GM12875 (cell line): Measurements from ENCODE around the gene CACNB1.

Experiments
- H3K4me3 ChIP-seq: one replicate; pipeline ENCODE4 v1.5.1; 2011; ENCODE audit warnings: low read depth, low read length, control low read depth
- CTCF ChIP-seq: IDR thresholded peaks from 2 replicates; pipeline ENCODE4 v1.5.1; 2011; ENCODE audit warnings: low read depth, mild to moderate bottlenecking, control low read depth, inconsistent platforms, low read length, moderate library complexity, borderline replicate concordance; ENCODE audit not compliant: insufficient read depth

Gene CACNB1

GRCh38 chr17:39231591-39232551 lies 34.4 kb upstream of the CACNB1 start:
- no peak overlapping the region for H3K4me3 ChIP-seq
- peak; percentile 83 for TF ChIP-seq CTCF

GRCh38 chr17:39231091-39231561 lies 33.7 kb upstream of the CACNB1 start:
- no peak for TF ChIP-seq CTCF
- no peak overlapping the region for H3K4me3 ChIP-seq

- no peak for TF ChIP-seq CTCF
- no peak overlapping the region for H3K4me3 ChIP-seq
Measured at GRCh38 chr17:39230361-39230760, 32.9 kb upstream of the CACNB1 start.

- TF ChIP-seq CTCF: no peak
Measured at GRCh38 chr17:39229274-39229913, 31.9 kb upstream of the CACNB1 start.

GRCh38 chr17:39227364-39227919 lies 30.0 kb upstream of the CACNB1 start:
- no peak for TF ChIP-seq CTCF
- no peak overlapping the region for H3K4me3 ChIP-seq

More at GRCh38 chr17:39229274-39229913, 31.9 kb upstream of the CACNB1 start:
- no peak overlapping the region for H3K4me3 ChIP-seq

GRCh38 chr17:39225959-39226683 lies 28.7 kb upstream of the CACNB1 start:
- H3K4me3 ChIP-seq: no peak overlapping the region
- TF ChIP-seq CTCF: no peak
